GDM1 (cell line): Measurements from ENCODE around the gene ID2.

ENCODE experiments used
- DNase-seq: peaks from one replicate; lab custom pipeline; 2025; lab: John Stamatoyannopoulos, UW

Gene ID2

GRCh38 chr2:8669157-8669817 is 12.6 kb upstream of the ID2 start:
- no peak for DNase-seq

GRCh38 chr2:8670580-8670979 is 11.3 kb upstream of the ID2 start:
- no peak for DNase-seq

GRCh38 chr2:8671176-8671575 is 10.7 kb upstream of the ID2 start:
- DNase-seq: no peak

- no peak for DNase-seq
Measured at GRCh38 chr2:8671802-8672201, 10.1 kb upstream of the ID2 start.

- DNase-seq: no peak
Measured at GRCh38 chr2:8672940-8673339, 8.9 kb upstream of the ID2 start.

GRCh38 chr2:8673381-8673780 is 8.5 kb upstream of the ID2 start:
- no peak for DNase-seq

- DNase-seq: no peak
Measured at GRCh38 chr2:8674420-8675009, 7.3 kb upstream of the ID2 start.

- no peak for DNase-seq
Measured at GRCh38 chr2:8675543-8675942, 6.3 kb upstream of the ID2 start.

- no peak for DNase-seq
Measured at GRCh38 chr2:8676191-8676920, 5.5 kb upstream of the ID2 start.

- no peak for DNase-seq
Measured at GRCh38 chr2:8676921-8677645, 4.8 kb upstream of the ID2 start.

GRCh38 chr2:8677646-8678592 is 3.9 kb upstream of the ID2 start:
- DNase-seq: peak; percentile 5

- DNase-seq: peak; percentile 86
Measured at GRCh38 chr2:8678731-8679566, 2.9 kb upstream of the ID2 start.

GRCh38 chr2:8679567-8679826 is 2.4 kb upstream of the ID2 start:
- no peak for DNase-seq

GRCh38 chr2:8679827-8680731 is 1.8 kb upstream of the ID2 start:
- DNase-seq: no peak

- no peak for DNase-seq
Measured at GRCh38 chr2:8680822-8681760, 765 bp upstream of the ID2 start.

- DNase-seq: no peak
Measured at GRCh38 chr2:8682719-8683667, 1.1 kb downstream of the ID2 start.

- no peak for DNase-seq
Measured at GRCh38 chr2:8684540-8684877, 2.7 kb downstream of the ID2 start.
